Left cardiac atrium (tissue), 4 donors: Measurements from ENCODE around the gene ATP11A. TPM values are rescaled to one million over a fixed set of nuclear protein-coding genes. Genes with fewer than 3 reads are reported as not detected.
A peak's percentile ranks its signal among the peaks of the same experiment; 100 is the strongest.

Source experiments
- ATAC-seq, 2 donors: fragments of 200-7000 bp; cut with Tn5 transposase; one replicate each; pipeline ENCODE4 v1.9.1; 2020; ENCODE audit warnings: mild to moderate bottlenecking in 2 of 2, moderate library complexity in 2 of 2
- DNase-seq: peaks from one replicate; pipeline ENCODE4 v3.0.0-alpha.2; 2020
- intact Hi-C, 2 donors: fragments of 100-400 bp; cut with DNase I; formaldehyde crosslinking; loops; one replicate each; pipeline versions ENCODE4 v1.14.1 to v1.15.1; 2022 to 2023
- total RNA-seq, 2 donors: library from RNA; stranded (reverse); fragmentation: NEBNext Ultra II Directional; extraction: Animal tissue kit (Norgen Biotek cat#: 25700); gene quantifications; one replicate each; pipeline ENCODE4 v1.2.1, GENCODE V29; 2021
- donor health status: DM: no; HTN: yes; CAD: no.
- donor health status: DM: no; HTN: yes; CAD: no; lungs with severe emphysema.
- donor health status: DM: yes; HTN: yes; CAD: no.
- donor health status: Dilated cardiomyopathy.

Gene ATP11A
- total RNA-seq, 2 donors from 2014 or later, result 58.5 to 69.9 TPM

DNA sequence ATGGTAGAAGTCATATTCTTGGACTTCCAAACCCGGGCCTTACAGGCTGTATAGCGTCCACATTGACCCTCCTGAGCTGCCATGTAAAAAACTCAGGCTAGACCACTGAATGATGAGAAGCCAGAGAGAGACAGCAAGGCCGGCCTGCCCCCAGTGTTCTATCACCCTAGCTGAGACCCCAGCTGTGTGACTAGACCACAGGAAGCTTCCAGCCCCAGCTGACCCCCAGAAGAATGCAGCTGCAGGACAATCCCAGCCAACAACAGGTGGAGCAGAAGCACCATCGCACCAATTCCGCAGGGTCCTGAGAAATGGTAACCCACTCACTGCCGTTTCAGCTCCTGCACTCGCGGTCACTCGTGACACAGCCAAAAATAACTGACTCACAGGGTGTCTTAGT is 2.9 kb upstream of the ATP11A start:
- intact Hi-C loops, result no loop called here
- DNase-seq, result no peak
- no peak for ATAC-seq

GRCh38 chr13:112687836-112688559 is 1.8 kb upstream of the ATP11A start:
- intact Hi-C loops, result no loop called here

DNA sequence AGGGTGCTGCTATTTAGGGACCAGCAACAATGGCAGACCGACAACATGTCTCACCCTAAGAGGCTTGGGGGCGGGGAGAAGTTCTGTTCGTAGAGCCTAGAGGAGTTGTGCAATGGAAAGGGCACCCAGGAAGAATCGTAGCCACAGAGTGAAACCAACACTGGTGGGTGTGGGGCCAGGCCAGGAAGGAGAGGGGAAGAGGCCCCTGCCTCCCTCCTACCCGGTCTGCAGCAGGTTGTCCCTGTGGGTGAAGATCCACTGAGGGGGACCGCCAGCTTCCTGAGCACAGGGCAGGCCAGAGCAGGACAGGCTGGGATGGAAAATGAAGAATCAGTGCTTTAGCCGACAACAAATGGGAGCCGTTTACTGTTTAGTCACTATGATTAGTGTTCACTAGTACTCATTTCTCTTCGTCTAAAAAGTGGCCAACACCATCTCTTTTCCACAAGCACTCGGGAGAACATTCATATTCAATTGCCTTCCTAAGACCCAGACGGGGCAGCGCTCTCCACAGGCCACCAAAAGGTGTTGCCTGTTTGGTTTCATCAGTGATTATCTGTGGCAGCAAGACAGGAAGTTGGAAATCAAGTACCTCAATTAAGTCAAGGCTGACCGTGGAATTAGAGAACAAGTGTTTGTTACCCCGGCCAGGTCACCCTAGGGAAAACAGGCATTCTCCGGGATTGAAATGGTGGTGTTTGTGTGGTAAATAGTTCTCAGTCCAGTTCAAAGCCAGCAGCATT is 1.1 kb upstream of the ATP11A start:
- ATAC-seq, result no peak
- DNase-seq, result no peak
- intact Hi-C loops, result no loop called here

More at GRCh38 chr13:112687836-112688559, 1.8 kb upstream of the ATP11A start:
- no peak for ATAC-seq
- DNase-seq, result no peak

- peak; percentile 67 for DNase-seq
- ATAC-seq, result peak; percentile 13 to 14
Measured at GRCh38 chr13:112690283-112690929, 568 bp downstream of the ATP11A start.

GRCh38 chr13:112692104-112692503 is 2.3 kb downstream of the ATP11A start:
- no peak for DNase-seq
- no peak for ATAC-seq
- intact Hi-C loops, result loop anchor here in 1 of 2 donors (5.0 kb wide), 1 partner anchor 35 kb away; no protein-coding TSS in a partner anchor

More at GRCh38 chr13:112690283-112690929, 568 bp downstream of the ATP11A start:
- intact Hi-C loops, result loop anchor here in 1 of 2 donors (5.0 kb wide), 1 partner anchor 37 kb away; no protein-coding TSS in a partner anchor

GRCh38 chr13:112692586-112692985 is 2.7 kb downstream of the ATP11A start:
- intact Hi-C loops, result loop anchor here in 1 of 2 donors (5.0 kb wide), 1 partner anchor 35 kb away; no protein-coding TSS in a partner anchor
- no peak for DNase-seq
- ATAC-seq, result no peak

DNA sequence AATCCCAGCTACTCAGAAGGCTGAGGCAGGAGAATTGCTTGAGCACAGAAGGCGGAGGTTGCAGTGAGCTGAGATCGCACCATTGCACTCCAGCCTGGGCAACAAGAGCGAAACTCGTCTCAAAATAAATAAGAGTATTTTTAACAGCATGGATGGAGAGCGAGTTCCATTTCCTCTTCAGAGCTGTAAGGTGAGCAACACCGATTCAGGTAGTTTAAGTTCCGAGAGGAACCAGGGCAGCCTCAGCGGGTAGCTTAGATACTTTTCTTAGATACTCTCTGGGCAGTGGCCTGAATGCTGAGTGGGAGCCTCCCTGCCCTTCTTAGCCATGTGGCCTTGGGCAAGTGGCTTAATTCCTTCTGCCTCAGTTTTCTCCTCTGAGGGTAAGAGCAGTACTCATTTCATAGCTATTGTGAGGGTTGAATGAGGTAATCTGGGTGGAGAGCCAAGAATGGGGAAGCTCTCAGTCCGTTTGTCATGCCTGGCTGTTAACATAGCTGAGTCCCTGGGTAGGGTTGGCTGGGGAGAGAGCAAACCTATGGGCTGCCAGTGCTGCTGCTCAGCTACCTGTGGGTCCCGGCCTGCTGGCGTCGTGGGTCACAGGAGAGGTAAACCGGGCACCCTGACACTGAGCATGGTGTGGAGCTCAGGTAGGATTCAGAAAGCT is 4.1 kb downstream of the ATP11A start:
- DNase-seq, result no peak
- ATAC-seq, result peak in 1 of 2 donors; percentile 54
- intact Hi-C loops, result loop anchor here in 1 of 2 donors (5.0 kb wide), 1 partner anchor 33 kb away; no protein-coding TSS in a partner anchor

DNA sequence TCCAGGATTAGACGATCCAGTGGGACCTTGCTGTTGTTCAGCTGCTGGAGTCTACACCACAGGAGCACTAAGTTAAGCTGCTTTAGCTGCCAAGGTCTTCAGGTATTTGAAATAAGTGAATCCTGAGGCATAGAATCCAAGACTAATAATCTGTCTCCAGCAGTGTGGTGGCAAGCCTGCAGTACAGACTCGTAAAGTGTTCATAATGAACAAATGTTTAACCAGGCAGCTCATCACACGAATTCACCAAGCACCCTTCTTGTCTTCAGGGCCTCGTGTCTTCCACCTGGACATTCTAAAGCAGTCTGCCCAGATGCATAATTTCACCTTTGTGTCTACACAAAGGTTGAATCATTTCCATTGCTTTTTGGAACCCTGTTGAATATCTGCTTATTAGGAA is 5.3 kb downstream of the ATP11A start:
- DNase-seq, result no peak
- intact Hi-C loops, result no loop called here
- ATAC-seq, result no peak

DNA sequence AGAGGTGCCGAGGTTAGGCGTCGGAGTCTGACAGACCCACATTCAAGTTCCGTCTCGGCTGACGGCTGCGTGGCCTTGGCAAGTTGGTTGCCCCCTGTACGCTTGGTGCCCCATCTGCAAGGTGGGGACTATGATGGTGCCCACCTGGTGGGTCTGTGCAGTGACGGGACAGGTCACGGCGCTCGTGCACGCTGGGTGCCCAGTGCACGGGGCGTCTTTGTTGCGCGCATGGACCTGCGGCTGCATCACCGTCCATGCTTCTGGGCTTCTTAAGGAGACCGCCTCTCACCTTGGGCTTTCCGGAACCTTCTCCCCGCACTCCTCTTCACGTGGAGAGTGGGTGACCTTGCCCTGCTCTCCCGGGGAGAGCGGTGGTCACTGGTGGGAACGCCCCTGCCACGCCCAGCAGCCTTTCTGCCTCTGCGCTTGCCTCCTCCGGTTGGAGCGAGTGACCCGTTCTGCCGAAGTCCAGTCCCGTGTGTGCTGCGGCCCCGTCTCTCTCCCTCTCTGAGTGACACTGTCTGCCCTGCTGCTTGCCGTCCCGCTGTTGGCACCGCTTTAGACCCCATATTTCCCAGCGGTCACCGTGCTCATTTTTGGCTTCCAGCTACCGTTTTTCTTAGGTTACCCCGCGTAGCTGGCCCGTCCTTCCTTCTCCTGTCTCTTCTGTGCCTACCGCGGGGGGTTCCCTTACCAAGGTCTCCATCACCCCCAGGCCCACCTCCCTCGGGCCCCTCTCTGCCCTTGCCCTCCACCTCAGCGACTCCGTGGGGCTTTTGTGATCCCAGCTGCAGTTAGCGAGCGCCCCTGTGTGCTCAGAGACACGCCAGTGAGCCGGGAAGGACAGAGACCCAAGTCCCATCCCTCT is 6.4 kb downstream of the ATP11A start:
- intact Hi-C loops, result no loop called here
- no peak for DNase-seq
- ATAC-seq, result no peak

GRCh38 chr13:112696869-112697465 is 7.1 kb downstream of the ATP11A start:
- ATAC-seq (no peak), DNase-seq (no peak)
- intact Hi-C loops, result no loop called here

DNA sequence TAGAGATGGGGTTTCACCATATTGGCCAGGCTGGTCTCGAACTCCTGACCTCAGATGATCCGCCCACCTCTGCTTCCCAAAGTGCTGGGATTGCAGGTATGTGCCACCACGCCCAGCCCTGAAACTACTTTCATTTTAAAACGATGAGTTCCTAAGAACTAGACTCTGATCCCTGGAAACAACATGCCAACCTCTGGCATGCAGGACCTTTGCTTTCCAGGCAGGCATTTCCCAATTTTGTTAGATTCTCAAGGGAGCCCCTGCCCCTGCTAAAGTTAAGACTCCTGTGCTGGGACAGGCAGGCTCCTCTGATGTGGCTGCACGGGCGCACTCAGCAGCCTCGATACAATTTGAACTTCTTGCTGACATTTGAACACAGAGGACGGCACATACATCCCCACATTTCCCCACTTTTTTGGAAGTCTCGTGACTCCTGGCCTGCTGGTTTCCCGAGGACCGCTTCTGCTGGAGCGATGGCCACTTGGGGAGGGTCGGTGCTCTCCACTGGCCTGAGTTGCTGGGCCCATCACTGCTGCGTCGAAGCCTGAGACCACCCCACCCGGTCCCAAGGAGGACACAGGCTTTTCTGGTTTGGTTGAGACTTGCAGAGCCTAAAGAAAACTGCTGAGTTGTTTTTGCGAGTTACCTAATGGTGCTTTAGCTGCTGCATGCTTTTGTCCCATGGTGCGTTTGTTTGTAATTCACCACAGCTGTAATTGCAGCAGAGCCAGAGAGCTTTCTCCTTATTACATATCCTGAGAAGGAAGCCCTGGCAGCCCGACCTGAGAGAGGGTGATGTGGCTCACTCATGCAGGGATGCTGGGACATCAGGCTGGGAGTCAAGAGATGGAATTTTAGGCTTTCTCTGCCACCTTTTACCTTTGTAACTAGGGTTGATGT is 8.2 kb downstream of the ATP11A start:
- ATAC-seq (no peak), DNase-seq (no peak)
- intact Hi-C loops, result no loop called here

- ATAC-seq, result peak in 1 of 2 donors; percentile 22
- no peak for DNase-seq
- intact Hi-C loops, result no loop called here
Measured at GRCh38 chr13:112699322-112699918, 9.6 kb downstream of the ATP11A start.

DNA sequence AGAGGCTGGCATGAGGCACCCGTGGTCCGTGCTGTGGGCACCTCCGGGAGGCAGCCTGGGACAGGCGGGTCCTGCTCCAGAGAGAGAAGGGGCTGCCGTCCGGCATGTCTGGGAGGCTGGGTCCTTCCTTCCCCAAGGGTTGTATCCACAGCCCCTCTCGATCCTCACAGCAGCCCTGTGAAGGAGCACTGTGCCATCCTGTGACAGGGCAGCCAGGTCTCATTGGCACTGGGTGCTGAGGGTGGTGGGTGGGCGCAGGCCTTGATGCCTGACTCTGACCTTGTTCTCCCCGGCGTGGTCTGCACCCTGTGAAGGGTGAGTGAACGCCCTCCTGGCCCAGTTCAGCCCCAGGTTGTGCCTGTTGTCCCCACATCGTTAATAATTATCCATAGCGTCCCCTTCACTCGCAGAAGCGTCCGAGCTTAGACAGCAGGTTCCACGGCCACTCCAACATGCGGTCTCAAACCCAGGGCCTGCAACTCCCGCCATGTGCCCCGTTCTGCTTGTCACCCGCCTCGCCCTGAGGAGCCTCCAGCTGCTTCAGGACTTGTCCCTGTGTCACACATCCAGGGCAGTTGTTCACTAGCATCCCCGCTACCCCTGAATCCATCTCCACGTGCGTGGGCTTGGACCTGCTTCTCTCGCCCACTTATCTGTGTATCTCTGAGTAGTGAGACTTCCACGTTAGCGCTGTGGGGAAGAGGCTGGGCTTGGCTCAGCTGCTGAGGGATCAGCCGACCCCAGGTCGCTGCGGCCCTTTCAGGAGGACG is 10.6 kb downstream of the ATP11A start:
- intact Hi-C loops, result no loop called here
- ATAC-seq (peak; percentile 6 to 21), DNase-seq (no peak)

DNA sequence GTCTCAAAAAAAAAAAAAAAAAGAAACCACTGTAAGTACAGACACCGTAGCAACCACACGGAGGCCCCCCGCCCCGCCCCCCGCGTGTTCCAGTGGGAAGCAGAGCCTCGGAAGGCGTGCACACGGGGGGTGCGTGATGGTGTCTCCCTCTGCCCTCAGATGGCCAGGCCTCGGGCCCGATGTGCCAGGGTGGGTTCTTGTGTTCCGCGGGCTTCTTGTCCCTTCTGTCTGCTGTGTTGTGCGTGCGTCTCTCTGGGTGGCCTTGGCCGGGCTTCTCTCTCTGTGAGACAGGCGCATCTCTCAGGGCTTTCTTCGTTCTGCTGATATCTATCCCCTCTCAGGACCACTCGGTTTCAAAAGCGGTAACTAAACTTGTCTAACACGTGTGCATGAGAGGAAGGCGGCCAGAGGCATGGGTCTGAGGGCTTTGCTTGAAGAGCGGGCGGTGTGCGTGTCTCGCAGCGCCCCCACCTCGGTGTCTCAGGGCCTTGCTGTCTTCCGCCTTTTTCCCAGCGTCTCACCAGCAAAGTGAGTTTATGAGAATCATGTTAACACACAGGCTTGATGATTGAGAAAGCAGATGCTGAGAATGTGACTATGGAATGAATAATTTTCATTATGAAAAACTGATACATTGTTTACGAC is 12.6 kb downstream of the ATP11A start:
- ATAC-seq (no peak), DNase-seq (no peak)
- intact Hi-C loops, result no loop called here

DNA sequence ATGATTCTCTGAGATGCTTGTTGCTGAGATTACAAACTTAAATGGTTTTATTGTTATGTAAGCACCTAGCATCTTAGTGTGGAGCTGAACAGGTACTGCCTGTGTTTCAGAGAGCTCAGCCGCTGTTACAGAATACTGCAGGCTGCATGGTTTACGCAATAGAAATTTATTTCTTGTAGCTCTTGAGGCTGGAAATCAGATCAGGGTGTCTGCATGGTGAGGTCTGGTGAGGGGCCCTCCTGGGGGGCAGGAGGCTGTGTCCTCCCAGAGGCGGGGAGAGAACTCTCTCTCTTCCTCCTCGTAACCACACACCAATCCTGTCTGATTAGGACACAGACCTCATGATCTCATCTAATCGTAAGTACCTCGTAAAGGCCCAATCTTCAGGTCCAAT is 13.1 kb downstream of the ATP11A start:
- ATAC-seq (no peak), DNase-seq (no peak)
- intact Hi-C loops, result no loop called here
